ENCODE data around the gene DIRAS1.

DNA sequence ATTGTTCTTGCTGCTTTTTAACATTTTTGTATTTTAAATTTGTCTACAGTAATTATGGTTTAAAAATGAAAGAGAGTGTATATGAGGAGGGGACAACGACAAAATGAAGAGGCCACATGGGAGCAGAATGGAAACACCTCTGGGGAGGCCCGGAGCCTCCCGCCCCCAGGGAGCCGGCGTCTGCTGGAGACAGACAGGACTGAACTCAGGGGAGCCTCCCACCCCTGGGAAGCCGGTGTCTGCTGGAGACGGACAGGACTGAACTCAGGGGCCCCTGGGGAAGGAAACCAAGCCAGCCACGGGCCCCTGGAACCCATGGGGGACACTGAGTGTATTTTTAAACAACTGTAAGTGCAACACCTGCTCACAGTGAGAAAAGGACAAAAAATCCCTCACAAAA lies 35.3 kb upstream of the DIRAS1 start:
- TF ChIP-seq, protein P1, sequence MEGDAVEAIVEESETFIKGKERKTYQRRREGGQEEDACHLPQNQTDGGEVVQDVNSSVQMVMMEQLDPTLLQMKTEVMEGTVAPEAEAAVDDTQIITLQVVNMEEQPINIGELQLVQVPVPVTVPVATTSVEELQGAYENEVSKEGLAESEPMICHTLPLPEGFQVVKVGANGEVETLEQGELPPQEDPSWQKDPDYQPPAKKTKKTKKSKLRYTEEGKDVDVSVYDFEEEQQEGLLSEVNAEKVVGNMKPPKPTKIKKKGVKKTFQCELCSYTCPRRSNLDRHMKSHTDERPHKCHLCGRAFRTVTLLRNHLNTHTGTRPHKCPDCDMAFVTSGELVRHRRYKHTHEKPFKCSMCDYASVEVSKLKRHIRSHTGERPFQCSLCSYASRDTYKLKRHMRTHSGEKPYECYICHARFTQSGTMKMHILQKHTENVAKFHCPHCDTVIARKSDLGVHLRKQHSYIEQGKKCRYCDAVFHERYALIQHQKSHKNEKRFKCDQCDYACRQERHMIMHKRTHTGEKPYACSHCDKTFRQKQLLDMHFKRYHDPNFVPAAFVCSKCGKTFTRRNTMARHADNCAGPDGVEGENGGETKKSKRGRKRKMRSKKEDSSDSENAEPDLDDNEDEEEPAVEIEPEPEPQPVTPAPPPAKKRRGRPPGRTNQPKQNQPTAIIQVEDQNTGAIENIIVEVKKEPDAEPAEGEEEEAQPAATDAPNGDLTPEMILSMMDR (IDR thresholded peaks at IDR 0.05 in 4 of 5, conservative IDR thresholded peaks at IDR 0.05 in 1 of 5) = no peak
- TF ChIP-seq POLR2A (IDR thresholded peaks at IDR 0.05) = no peak
